GM13977 (cell line): ENCODE data around the gene METTL27.

ENCODE experiments used
- DNase-seq: peaks from one replicate; pipeline ENCODE4 v3.0.0; 2012; ENCODE audit warnings: low spot score
- in situ Hi-C: fragments of 300-500 bp; cut with MboI; formaldehyde crosslinking; loops from one replicate; pipeline ENCODE4 v1.12.0; 2022; ENCODE audit warnings: low sequenced_read_pairs, low pct_unique_long_range_greater_than_20kb, mixed read lengths, inconsistent platforms; ENCODE audit not compliant: unreplicated experiment
- TF ChIP-seq, protein P1 (sequence below): IDR thresholded peaks from 2 replicates; pipeline ENCODE4 v1.5.1; 2012; ENCODE audit warnings: mild to moderate bottlenecking, control low read depth; ENCODE audit not compliant: insufficient read depth; ENCODE audit errors: extremely low read depth, missing control alignments

The METTL27 gene

GRCh38 chr7:73866446-73866767 is 24.1 kb upstream of the METTL27 start:
- in situ Hi-C loops, result loop anchor here (25.0 kb wide), 1 partner anchor 254 kb away; the partner anchor contains the start of gene MLXIPL
- no peak for DNase-seq

GRCh38 chr7:73865738-73866445 is 23.6 kb upstream of the METTL27 start:
- TF ChIP-seq, protein P1, sequence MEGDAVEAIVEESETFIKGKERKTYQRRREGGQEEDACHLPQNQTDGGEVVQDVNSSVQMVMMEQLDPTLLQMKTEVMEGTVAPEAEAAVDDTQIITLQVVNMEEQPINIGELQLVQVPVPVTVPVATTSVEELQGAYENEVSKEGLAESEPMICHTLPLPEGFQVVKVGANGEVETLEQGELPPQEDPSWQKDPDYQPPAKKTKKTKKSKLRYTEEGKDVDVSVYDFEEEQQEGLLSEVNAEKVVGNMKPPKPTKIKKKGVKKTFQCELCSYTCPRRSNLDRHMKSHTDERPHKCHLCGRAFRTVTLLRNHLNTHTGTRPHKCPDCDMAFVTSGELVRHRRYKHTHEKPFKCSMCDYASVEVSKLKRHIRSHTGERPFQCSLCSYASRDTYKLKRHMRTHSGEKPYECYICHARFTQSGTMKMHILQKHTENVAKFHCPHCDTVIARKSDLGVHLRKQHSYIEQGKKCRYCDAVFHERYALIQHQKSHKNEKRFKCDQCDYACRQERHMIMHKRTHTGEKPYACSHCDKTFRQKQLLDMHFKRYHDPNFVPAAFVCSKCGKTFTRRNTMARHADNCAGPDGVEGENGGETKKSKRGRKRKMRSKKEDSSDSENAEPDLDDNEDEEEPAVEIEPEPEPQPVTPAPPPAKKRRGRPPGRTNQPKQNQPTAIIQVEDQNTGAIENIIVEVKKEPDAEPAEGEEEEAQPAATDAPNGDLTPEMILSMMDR, result peak; percentile 75
- DNase-seq, result peak; percentile 76
- in situ Hi-C loops, result loop anchor here (25.0 kb wide), 1 partner anchor 254 kb away; the partner anchor contains the start of gene MLXIPL

More at GRCh38 chr7:73866446-73866767, 24.1 kb upstream of the METTL27 start:
- TF ChIP-seq, protein P1, result no peak

- TF ChIP-seq, protein P1, result no peak
- in situ Hi-C loops, result loop anchor here (25.0 kb wide), 1 partner anchor 253 kb away; the partner anchor contains the start of gene MLXIPL
- no peak for DNase-seq
Measured at GRCh38 chr7:73864981-73865711, 22.8 kb upstream of the METTL27 start.

DNA sequence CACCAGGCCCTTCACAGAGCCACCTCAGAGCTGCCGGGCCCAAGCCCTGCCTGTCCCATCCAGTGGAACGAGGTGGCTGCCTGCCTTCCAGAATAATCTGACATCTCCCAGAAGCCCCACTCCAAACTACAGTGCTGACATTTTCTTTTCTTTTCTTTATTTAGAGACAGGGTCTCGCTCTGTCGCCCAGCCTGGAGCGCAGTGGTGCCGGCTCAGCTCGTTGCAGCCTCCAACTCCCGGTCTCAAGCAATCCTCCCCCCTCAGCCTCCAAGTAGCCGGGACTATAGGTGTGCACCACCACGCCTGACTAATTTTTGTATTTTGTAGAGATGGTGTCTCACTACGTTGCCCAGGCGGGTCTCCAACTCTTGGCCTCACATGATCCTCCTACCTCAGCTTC is 19.0 kb upstream of the METTL27 start:
- in situ Hi-C loops, result loop anchor here (25.0 kb wide), 1 partner anchor 249 kb away; the partner anchor contains the start of gene MLXIPL
- TF ChIP-seq, protein P1, result no peak
- no peak for DNase-seq

- no peak for DNase-seq
- in situ Hi-C loops, result loop anchor here (25.0 kb wide), 1 partner anchor 249 kb away; the partner anchor contains the start of gene MLXIPL
- TF ChIP-seq, protein P1, result no peak
Measured at GRCh38 chr7:73860859-73861258, 18.5 kb upstream of the METTL27 start, which contains the start of gene TMEM270. Gene TMEM270, plus strand, starts transcription at chr7:73861159. Its CDS starts 36 bp downstream, at chr7:73861195.

- TF ChIP-seq, protein P1, result no peak
- in situ Hi-C loops, result loop anchor here (25.0 kb wide), 1 partner anchor 247 kb away; the partner anchor contains the start of gene MLXIPL
- DNase-seq, result no peak
Measured at GRCh38 chr7:73858807-73859206, 16.5 kb upstream of the METTL27 start.
